ENCODE results near the gene PRKCB.

Gene PRKCB

DNA sequence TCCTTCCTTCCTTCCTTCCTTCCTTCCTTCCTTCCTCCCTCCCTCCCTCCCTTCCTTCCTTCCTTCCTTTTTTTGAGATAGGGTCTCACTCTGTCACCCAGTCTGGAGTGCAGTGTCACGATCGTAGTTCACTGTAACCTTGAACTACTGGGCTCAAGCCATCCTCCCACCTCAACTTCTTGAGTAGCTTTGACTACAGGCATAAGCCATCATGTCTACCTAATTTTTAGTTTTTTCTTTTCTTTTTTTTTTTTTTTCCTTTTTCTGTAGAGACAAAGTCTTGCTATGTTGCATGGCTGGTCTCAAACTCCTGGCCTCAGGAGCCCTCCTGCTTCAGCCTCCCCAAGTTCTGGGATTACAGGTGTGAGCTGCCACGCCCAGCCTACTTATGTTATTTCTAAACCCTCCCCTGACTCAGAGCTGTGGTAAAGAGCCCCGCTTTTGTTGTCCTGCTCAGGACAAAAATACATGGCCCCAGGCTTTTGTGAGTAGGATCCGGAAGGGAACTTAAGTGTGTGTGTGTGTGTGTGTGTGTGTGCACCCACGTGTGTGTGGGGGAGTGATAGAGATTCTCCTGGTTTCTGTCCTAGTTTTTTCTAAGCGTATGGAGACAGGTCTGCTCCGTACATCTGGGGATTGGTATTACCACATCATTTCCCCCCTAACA, 67.1 kb downstream of the PRKCB start:
- Histone ChIP-seq H3K27ac (ENCODE audit: extremely low read depth, low read depth, low read length) (no peak overlapping the region), H3K4me3 (ENCODE audit: low read depth, low read length) (no peak overlapping the region), H3K9me3 (ENCODE audit: control insufficient read depth, insufficient read depth, low read depth, low read length) (no peaks in the 10 kb centered on the region), H3K36me3 (ENCODE audit: control insufficient read depth in 2 of 2, insufficient read depth in 1 of 2, low read length in 2 of 2) (no peaks in the 10 kb centered on the region), H3K4me1 (ENCODE audit: control insufficient read depth, insufficient read depth, low read length) (no peaks in the 10 kb centered on the region)
- ChIA-PET POLR2A (no interaction called here), CTCF (interaction anchor here (0.6 to 0.7 kb wide), 4 partner anchors 9 to 114 kb away, joined by 3 to 4 read pairs (median 3); no protein-coding TSS in a partner anchor)
- TF ChIP-seq ZNF184 (tag by site-specific recombination; IDR thresholded peaks at IDR 0.05): no peak
- TF ChIP-seq ZNF837 (tag by site-specific recombination; IDR thresholded peaks at IDR 0.05): no peak
- TF ChIP-seq ZFP41 (tag by site-specific recombination; IDR thresholded peaks at IDR 0.05; ENCODE audit: borderline replicate concordance): no peak
- no peak for TF ChIP-seq ZNF830 (tag by site-specific recombination; IDR thresholded peaks at IDR 0.05; ENCODE audit: low read depth)
- TF ChIP-seq, protein P1, sequence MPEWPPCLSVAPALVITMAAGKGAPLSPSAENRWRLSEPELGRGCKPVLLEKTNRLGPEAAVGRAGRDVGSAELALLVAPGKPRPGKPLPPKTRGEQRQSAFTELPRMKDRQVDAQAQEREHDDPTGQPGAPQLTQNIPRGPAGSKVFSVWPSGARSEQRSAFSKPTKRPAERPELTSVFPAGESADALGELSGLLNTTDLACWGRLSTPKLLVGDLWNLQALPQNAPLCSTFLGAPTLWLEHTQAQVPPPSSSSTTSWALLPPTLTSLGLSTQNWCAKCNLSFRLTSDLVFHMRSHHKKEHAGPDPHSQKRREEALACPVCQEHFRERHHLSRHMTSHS (tag by site-specific recombination; IDR thresholded peaks at IDR 0.05): no peak
- no peak for TF ChIP-seq ZNF48 (tag by site-specific recombination; IDR thresholded peaks at IDR 0.05)
- TF ChIP-seq, protein P2, sequence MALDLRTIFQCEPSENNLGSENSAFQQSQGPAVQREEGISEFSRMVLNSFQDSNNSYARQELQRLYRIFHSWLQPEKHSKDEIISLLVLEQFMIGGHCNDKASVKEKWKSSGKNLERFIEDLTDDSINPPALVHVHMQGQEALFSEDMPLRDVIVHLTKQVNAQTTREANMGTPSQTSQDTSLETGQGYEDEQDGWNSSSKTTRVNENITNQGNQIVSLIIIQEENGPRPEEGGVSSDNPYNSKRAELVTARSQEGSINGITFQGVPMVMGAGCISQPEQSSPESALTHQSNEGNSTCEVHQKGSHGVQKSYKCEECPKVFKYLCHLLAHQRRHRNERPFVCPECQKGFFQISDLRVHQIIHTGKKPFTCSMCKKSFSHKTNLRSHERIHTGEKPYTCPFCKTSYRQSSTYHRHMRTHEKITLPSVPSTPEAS (tag by site-specific recombination; IDR thresholded peaks at IDR 0.05): 0 out of 2 replicates have a peak, but pooled peaks have one; percentile 21
- TF ChIP-seq ZFHX2 (tag by site-specific recombination; conservative IDR thresholded peaks at IDR 0.05): peak; percentile 58
- TF ChIP-seq ZSCAN30 (tag by site-specific recombination; IDR thresholded peaks at IDR 0.05): no peak
- TF ChIP-seq ZNF175 (tag by site-specific recombination; IDR thresholded peaks at IDR 0.05): no peak
- TF ChIP-seq ZNF558 (tag by site-specific recombination; IDR thresholded peaks at IDR 0.05): no peak
- no peak for TF ChIP-seq MZF1 (tag by site-specific recombination; IDR thresholded peaks at IDR 0.05; ENCODE audit: borderline replicate concordance)
- TF ChIP-seq ZBTB20 (tag by site-specific recombination; IDR thresholded peaks at IDR 0.05): peak; percentile 49; the same call in 1 of the 2 replicates
- TF ChIP-seq ZSCAN16 (tag by site-specific recombination; IDR thresholded peaks at IDR 0.05): no peak
- TF ChIP-seq, protein P3, sequence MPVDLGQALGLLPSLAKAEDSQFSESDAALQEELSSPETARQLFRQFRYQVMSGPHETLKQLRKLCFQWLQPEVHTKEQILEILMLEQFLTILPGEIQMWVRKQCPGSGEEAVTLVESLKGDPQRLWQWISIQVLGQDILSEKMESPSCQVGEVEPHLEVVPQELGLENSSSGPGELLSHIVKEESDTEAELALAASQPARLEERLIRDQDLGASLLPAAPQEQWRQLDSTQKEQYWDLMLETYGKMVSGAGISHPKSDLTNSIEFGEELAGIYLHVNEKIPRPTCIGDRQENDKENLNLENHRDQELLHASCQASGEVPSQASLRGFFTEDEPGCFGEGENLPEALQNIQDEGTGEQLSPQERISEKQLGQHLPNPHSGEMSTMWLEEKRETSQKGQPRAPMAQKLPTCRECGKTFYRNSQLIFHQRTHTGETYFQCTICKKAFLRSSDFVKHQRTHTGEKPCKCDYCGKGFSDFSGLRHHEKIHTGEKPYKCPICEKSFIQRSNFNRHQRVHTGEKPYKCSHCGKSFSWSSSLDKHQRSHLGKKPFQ (tag by site-specific recombination; IDR thresholded peaks at IDR 0.05): no peak
- TF ChIP-seq EGR2 (tag by site-specific recombination; IDR thresholded peaks at IDR 0.05; ENCODE audit: low read depth): peak; percentile 81; the same call in 1 of the 2 replicates
- no peak for TF ChIP-seq ZNF626 (tag by site-specific recombination; IDR thresholded peaks at IDR 0.05)
- no peak for TF ChIP-seq KLF8 (tag by site-specific recombination; IDR thresholded peaks at IDR 0.05)
- TF ChIP-seq MYNN (tag by site-specific recombination; IDR thresholded peaks at IDR 0.05; ENCODE audit: borderline replicate concordance): no peak
- TF ChIP-seq ZNF654 (tag by site-specific recombination; IDR thresholded peaks at IDR 0.05; ENCODE audit: low read depth): no peak

DNA sequence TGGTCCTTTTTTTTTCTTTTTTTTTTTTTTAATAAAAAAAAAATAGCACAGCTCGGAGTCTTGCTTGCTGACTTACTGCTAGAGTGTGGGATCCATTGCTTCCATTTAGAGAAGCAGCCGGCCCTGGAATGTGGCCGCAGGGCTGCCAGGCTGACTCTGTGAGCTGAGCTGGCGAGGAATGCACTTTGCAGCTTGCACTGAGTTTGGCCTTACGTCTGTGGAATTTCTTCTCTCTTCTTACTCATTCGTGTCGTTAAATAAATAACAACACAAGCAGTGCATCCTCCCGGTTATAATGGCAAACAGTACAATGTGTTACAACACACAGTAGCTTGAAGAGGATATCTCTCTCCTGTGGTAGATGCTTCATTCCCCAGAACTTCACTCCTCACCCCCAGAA, 69.2 kb downstream of the PRKCB start:
- H3K9me3 ChIP-seq (ENCODE audit: control insufficient read depth, insufficient read depth, low read depth, low read length): no peaks in the 10 kb centered on the region
- POLR2A ChIA-PET: interaction anchor here (0.6 kb wide), 1 partner anchor 1276 kb away, joined by 3 read pairs; no protein-coding TSS in a partner anchor
- H3K4me3 ChIP-seq (ENCODE audit: low read depth, low read length): no peak overlapping the region
- no peak overlapping the region for H3K27ac ChIP-seq (ENCODE audit: extremely low read depth, low read depth, low read length)
- no peaks in the 10 kb centered on the region for H3K4me1 ChIP-seq (ENCODE audit: control insufficient read depth, insufficient read depth, low read length)
- no peak for TF ChIP-seq ZNF707 (tag by site-specific recombination; IDR thresholded peaks at IDR 0.05)
- TF ChIP-seq, protein P4, sequence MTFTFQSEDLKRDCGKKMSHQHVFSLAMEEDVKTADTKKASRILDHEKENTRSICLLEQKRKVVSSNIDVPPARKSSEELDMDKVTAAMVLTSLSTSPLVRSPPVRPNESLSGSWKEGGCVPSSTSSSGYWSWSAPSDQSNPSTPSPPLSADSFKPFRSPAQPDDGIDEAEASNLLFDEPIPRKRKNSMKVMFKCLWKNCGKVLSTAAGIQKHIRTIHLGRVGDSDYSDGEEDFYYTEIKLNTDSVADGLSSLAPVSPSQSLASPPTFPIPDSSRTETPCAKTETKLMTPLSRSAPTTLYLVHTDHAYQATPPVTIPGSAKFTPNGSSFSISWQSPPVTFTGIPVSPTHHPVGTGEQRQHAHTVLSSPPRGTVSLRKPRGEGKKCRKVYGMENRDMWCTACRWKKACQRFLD (tag by site-specific recombination; IDR thresholded peaks at IDR 0.05): no peak
- no peak for TF ChIP-seq ZNF621 (tag by site-specific recombination; IDR thresholded peaks at IDR 0.05)
- no peak for TF ChIP-seq KLF7 (tag by site-specific recombination; IDR thresholded peaks at IDR 0.05; ENCODE audit: borderline replicate concordance)
- CTCF ChIA-PET: interaction anchor here (0.8 kb wide), 1 partner anchor 12 kb away, joined by 3 read pairs; no protein-coding TSS in a partner anchor
- H3K36me3 ChIP-seq (ENCODE audit: control insufficient read depth in 2 of 2, insufficient read depth in 1 of 2, low read length in 2 of 2): no peaks in the 10 kb centered on the region

Data from HEK293 (cell line).